NCI-H1436 (cell line): Measurements from ENCODE around the gene ABHD11.
A peak's percentile ranks its signal among the peaks of the same experiment; 100 is the strongest.
"Not testable (repeated sequence)": the region's sequence is repeated elsewhere in the genome, so short reads cannot be mapped to it uniquely, and the experiment has no call there.

Experiments
- DNase-seq: peaks from one replicate; lab custom pipeline; 2025; lab: John Stamatoyannopoulos, UW

Gene ABHD11

GRCh38 chr7:73742753-73743641 lies 4.4 kb upstream of the ABHD11 start:
- peak; percentile 94 for DNase-seq

GRCh38 chr7:73742338-73742752 lies 3.7 kb upstream of the ABHD11 start:
- DNase-seq, result no peak

GRCh38 chr7:73741600-73741999 lies 3.0 kb upstream of the ABHD11 start:
- peak; percentile 85 for DNase-seq

GRCh38 chr7:73740771-73741170 lies 2.2 kb upstream of the ABHD11 start:
- no peak for DNase-seq

- no peak for DNase-seq
These were observed 1.6 kb upstream of the ABHD11 start for GRCh38 chr7:73740212-73740611.

- no peak for DNase-seq
These were observed 775 bp upstream of the ABHD11 start for GRCh38 chr7:73739387-73739767.

GRCh38 chr7:73738220-73738611 lies 386 bp downstream of the ABHD11 start:
- DNase-seq, result peak; percentile 52

GRCh38 chr7:73737491-73738219 lies 947 bp downstream of the ABHD11 start:
- no peak for DNase-seq

- DNase-seq, result no peak
These were observed 1.7 kb downstream of the ABHD11 start for GRCh38 chr7:73736885-73737284.

GRCh38 chr7:73735528-73735905 lies 3.1 kb downstream of the ABHD11 start:
- DNase-seq, result no peak

GRCh38 chr7:73734619-73735527 lies 3.7 kb downstream of the ABHD11 start:
- DNase-seq, result peak; percentile 88

- no peak for DNase-seq
These were observed 6.2 kb downstream of the ABHD11 start for GRCh38 chr7:73732397-73732796.

GRCh38 chr7:73730485-73730884 lies 8.1 kb downstream of the ABHD11 start:
- no peak for DNase-seq

- DNase-seq, result no peak
These were observed 10.1 kb downstream of the ABHD11 start for GRCh38 chr7:73728551-73728950.

- DNase-seq, result no peak
These were observed 10.7 kb downstream of the ABHD11 start for GRCh38 chr7:73727952-73728351.

- DNase-seq, result no peak
These were observed 12.5 kb downstream of the ABHD11 start for GRCh38 chr7:73726083-73726466.

GRCh38 chr7:73723813-73724212 lies 14.8 kb downstream of the ABHD11 start:
- DNase-seq, result no peak

- DNase-seq, result no peak
These were observed 15.8 kb downstream of the ABHD11 start for GRCh38 chr7:73722785-73723184.

GRCh38 chr7:73722182-73722581 lies 16.4 kb downstream of the ABHD11 start:
- DNase-seq, result not testable (repeated sequence)

- DNase-seq, result no peak
These were observed 17.2 kb downstream of the ABHD11 start for GRCh38 chr7:73721377-73721817.

- DNase-seq, result not testable (repeated sequence)
These were observed 18.2 kb downstream of the ABHD11 start for GRCh38 chr7:73720443-73720842.

- no peak for DNase-seq
These were observed 18.8 kb downstream of the ABHD11 start for GRCh38 chr7:73719806-73720169.
